ENCODE results near the gene MARS1. TPM values are rescaled to one million over a fixed set of nuclear protein-coding genes. Genes with fewer than 3 reads are reported as not detected.

The MARS1 gene
- total RNA-seq, 1 donor = 81.3 TPM

DNA sequence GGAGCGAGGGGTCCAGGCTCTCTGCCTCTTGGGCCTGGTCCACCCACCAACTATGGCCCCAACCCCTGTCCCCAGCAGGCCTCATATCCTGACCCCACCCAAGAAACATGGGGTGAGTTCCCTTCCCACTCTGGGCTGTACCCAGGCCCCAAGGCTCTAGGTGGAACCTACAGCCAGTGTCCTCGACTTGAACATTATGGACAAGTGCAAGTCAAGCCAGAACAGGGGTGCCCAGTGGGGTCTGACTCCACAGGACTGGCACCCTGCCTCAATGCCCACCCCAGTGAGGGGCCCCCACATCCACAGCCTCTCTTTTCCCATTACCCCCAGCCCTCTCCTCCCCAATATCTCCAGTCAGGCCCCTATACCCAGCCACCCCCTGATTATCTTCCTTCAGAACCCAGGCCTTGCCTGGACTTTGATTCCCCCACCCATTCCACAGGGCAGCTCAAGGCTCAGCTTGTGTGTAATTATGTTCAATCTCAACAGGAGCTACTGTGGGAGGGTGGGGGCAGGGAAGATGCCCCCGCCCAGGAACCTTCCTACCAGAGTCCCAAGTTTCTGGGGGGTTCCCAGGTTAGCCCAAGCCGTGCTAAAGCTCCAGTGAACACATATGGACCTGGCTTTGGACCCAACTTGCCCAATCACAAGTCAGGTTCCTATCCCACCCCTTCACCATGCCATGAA lies 16.8 kb upstream of the MARS1 start:
- DNase-seq (ENCODE audit: low read depth in 2 of 3, low spot score in 2 of 3) = no peak

DNA sequence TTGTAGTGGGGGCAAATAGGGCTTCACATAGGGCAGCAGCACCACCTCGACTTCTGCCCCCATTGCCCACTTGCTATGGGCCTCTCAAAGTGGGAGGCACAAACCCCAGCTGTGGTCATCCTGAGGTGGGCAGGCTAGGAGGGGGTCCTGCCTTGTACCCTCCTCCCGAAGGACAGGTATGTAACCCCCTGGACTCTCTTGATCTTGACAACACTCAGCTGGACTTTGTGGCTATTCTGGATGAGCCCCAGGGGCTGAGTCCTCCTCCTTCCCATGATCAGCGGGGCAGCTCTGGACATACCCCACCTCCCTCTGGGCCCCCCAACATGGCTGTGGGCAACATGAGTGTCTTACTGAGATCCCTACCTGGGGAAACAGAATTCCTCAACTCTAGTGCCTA lies 16.2 kb upstream of the MARS1 start:
- no peak for DNase-seq (ENCODE audit: low read depth in 2 of 3, low spot score in 2 of 3)

- DNase-seq (ENCODE audit: low read depth in 2 of 3, low spot score in 2 of 3) = no peak
These were observed 15.5 kb upstream of the MARS1 start for GRCh38 chr12:57472391-57472790.

DNA sequence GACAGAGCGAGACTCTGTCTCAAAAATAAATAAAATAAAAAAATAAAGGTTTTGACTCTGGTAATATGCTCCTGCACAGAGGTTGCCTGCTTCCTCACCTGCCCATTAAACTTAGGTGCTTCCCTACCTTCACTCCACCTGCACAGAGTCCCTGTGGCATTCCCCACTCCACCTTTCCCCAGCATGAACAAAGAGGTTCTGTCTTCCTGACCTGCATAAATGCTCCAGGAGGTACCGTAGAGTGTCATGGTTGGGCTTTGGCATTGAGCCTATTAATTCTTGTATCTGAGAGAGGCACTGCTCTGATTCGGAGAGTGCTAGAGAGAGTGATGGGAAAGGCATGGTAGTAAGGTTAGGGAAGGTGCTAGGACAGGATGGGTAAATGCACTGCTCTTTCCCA lies 14.5 kb upstream of the MARS1 start:
- no peak for DNase-seq (ENCODE audit: low read depth in 2 of 3, low spot score in 2 of 3)

- no peak for DNase-seq (ENCODE audit: low read depth in 2 of 3, low spot score in 2 of 3)
These were observed 14.0 kb upstream of the MARS1 start for GRCh38 chr12:57473886-57474285.

DNA sequence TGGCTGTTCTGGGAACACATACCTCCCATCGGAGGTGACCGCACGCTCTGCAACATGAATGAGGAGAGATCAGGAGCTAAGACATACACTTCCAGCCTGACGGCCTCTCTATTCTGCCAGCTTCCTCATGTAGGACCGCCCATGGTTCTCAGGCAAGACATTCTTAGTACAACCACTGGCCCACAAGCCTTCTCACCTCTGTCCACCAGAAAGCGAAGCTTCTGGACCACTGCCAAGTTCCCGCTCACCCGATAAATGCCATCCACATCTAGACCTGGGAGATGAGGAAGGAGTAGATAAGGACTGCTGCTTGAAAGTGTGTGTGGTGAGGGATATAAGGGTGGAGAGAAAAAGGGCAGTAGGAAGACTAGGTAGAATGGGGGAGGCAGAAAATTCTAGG lies 13.4 kb upstream of the MARS1 start:
- DNase-seq (ENCODE audit: low read depth in 2 of 3, low spot score in 2 of 3) = no peak

DNA sequence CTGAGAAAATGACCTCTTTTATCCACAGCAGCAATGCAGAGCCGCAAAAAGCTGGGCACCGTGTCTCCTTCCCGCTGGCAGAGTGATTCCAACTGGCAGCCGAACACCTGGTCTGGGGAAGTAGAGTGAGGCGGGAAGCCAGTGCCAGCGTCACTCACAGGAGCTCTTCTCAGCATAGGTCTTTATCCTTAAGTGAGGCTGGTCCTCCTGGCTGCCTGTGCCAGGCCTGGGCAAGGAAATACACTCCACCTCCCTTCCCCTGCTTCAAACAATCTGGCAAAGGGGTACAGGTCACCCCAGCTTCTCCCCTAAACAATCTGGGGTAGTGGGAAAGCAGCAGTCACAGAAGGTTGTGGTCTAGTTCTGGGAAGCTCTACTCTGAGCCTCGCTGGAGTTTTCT lies 13.0 kb upstream of the MARS1 start:
- no peak for DNase-seq (ENCODE audit: low read depth in 2 of 3, low spot score in 2 of 3)

DNA sequence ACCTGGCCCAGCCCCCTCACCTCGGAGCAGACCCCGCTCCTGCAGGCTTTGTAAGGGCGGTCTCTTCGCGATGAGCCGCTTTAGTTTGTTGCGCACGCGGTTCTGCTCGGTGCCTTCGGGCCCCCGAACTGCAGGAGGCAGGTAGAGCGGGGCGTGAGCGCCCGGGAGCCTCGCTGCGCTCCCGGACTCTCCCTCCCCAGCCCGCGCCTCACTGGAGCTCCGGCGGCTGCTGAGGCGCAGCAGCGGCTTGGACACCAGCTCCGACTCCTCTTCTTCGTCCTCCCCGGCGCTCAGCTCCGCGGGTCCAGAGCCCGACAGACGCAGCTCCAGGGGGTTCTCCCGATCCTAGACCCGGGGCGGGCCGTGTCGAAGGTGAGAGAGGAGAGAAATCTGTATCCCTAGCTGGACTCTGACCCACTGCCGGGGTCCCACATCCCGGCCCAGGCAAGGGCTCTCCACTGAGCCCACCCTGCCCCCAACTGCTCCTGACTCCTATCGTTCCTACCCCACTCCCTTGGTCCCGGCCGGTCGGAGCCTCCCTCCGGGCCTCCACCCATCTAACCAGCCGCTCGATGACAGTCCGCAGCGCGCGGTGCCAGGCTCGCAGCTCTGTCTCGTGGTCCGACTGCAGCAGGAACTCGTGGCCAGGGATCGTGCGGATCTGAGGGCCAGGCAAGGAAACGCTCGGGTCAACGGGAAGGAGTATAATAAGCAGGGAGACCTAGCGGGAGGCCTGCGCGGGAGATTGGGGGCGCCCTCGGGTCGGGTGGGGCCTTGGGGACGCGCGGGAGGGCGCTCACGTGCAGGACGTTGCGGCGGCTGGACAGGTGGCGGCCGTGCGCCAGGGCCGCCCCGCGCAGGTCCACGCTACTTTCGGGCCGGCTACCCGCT lies 12.4 kb upstream of the MARS1 start:
- no peak for DNase-seq (ENCODE audit: low read depth in 2 of 3, low spot score in 2 of 3)

DNA sequence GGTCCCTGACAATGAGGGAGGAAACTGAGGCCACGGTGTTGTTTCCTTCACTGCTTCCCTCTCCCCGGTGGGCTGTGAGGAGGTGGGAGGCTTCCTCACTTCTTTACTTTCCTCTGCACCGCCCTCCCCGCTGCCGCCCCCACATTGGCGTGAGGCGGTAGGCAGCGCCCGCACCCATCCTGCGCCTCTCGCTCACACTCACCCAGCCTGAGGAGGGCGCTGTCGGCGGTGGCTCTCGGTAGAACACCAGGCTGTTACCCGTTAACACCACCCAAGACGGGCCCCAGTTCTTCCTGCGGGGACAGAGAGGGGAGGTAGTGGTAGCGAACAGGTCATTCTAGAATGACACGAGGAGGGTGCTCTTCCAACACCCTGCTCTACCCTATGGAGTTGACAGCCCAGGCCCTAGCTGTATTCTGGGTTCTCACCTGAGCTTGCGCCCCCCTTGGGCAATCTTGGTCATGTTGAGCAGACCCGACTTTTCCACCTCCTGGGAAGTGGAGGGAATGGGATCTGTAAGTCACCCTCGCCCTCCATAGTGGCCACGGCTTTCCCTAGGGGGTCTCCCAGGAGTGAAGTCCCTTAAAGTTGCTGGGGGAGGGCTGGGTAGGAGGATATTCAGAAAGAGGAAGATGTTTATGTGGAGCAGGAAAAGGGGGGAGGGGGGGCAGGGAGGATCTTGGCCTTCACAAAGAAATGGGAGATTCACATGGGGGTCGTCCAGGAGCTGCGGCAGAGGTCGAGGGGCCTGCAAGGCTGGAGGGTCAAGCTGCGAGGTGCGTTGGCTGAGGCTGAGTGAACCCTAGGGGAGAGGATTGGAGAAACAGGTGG lies 11.5 kb upstream of the MARS1 start:
- DNase-seq (ENCODE audit: low read depth in 2 of 3, low spot score in 2 of 3) = peak in 1 of 3 donors; percentile 79

DNA sequence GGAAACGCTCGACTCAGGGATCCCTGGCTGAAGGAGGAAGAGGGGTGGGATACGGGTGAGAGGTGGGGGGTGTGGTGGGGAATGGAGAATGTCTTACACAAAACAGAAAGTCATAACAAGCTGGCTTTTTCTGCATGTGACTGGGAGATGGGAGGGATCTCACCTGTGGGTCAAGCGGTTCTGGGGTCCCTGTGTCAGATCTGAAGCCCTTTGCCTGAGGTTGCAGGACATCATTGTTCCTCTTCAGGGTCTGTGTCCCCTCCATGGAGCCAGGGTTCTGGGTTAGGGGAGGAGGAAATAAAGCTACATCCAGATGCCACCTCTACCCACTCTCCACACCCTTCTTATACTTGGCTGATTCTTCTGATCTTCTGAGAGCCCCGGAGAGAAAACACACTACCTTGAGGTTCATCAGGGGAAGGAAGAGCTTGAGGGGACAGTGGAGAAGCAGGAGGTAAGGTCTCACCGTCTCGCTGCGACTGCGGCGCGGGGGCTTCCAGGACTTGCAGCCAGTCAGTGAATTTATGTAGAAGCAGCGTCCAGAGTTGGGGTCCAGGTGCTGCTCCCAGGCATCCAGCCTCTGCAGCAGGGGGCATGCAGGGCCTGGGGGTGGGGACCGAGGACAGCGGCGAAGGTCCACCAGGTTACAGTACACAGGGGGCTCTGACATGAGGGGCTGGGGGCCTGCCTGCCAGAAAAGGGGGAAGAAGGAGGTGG lies 10.7 kb upstream of the MARS1 start:
- no peak for DNase-seq (ENCODE audit: low read depth in 2 of 3, low spot score in 2 of 3)

DNA sequence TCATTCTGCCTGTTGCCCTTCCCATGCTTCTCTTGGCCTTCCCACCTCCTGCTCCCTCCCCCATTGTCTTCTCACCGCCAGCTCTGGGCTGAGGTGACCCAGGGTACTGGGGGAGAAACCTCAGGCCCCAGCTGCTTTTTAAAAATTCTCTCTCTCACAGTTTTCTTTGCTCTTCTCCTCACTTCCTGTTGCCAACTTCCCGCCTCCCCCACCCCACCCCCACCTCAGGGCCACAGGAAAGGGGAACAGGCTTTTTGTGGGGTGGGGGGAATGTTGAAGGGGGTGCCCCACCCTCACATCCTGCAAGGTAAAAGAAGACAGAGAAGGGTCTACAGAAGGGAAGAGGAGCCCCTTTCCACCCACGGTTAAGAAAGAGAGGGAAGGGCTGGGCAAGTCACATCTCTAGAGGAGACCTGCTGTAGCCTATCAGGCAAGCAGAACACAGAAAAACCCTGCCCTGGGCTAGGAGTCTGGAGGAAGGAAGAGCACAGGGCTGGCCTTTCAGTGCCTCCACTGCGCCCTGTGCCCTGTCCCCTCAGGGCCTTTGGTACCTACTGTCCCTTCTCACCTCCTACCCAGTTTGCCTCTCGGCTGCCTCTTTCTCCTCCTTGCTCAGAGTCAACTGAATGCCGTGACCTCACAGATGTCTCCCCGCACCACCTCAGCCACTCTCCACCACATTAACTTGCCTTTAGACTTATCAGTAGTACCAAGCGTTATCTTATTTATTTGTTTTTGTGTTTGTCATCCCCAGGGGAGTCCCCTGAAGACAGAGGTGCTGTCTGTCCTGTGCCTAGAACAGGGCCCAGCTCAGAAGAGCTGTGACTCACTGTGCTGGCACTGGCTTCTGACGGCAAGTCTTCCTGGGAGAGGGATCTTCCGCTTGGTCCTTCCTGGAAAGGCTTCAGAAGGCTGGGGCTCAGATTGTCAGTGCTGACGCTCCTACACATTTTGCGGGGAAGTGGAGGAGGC lies 9.9 kb upstream of the MARS1 start:
- no peak for DNase-seq (ENCODE audit: low read depth in 2 of 3, low spot score in 2 of 3)

- no peak for DNase-seq (ENCODE audit: low read depth in 2 of 3, low spot score in 2 of 3)
These were observed 8.9 kb upstream of the MARS1 start for GRCh38 chr12:57479043-57479375.

GRCh38 chr12:57479376-57480115 lies 8.3 kb upstream of the MARS1 start, which contains the start of gene ARHGAP9:
Gene ARHGAP9, minus strand, starts transcription at chr12:57479866. Its CDS starts 460 bp downstream, at chr12:57479406.
- peak; percentile 60 to 90 (median 70) for DNase-seq (ENCODE audit: low read depth in 2 of 3, low spot score in 2 of 3)

DNA sequence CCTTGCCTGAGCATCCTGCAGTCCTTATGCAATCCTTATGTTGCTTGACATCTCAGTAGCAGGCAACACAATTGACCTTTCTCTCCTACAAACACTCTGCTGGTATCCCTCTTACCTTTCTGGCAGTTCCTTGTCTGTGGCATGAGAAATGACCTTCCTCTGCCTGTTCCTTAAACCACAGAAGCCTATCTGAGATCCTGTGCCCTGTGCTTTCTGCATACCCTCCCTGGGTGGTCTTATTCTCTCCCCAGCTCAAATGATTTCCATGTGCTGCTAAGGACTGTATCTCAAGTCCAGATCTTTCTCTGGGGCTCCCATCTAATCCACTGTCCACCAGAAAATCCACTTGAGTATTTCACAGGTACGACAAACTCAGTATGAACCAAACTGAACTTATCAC lies 6.2 kb upstream of the MARS1 start:
- no peak for DNase-seq (ENCODE audit: low read depth in 2 of 3, low spot score in 2 of 3)

- DNase-seq (ENCODE audit: low read depth in 2 of 3, low spot score in 2 of 3) = no peak
These were observed 4.4 kb upstream of the MARS1 start for GRCh38 chr12:57483466-57483865.

GRCh38 chr12:57485695-57486094 lies 2.2 kb upstream of the MARS1 start:
- DNase-seq (ENCODE audit: low read depth in 2 of 3, low spot score in 2 of 3) = no peak

DNA sequence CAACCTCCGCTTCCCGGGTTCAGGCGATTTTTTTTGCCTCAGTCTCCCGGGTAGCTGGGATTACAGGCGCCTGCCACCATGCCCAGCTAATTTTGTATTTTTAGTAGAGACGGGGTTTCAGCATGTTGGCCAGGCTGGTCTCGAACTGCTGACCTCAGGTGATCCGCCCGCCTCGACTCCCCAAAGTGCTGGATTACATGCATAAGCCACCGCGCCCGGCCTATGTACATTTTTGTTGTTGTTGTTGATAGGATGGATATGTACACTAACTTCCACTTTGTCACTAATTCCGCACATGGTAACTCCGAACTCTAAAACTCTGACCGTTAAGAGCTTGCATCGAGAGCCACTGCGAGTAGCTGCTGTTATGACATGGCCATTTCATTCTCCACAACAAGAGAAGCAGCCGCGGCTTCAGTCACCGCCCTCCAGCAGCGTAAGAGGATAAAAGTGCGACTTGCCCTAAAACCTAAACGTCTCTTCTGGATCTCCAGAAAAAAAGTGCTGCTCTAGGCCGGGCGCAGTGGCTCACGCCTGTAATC lies 742 bp upstream of the MARS1 start:
- DNase-seq (ENCODE audit: low read depth in 2 of 3, low spot score in 2 of 3) = no peak

DNA sequence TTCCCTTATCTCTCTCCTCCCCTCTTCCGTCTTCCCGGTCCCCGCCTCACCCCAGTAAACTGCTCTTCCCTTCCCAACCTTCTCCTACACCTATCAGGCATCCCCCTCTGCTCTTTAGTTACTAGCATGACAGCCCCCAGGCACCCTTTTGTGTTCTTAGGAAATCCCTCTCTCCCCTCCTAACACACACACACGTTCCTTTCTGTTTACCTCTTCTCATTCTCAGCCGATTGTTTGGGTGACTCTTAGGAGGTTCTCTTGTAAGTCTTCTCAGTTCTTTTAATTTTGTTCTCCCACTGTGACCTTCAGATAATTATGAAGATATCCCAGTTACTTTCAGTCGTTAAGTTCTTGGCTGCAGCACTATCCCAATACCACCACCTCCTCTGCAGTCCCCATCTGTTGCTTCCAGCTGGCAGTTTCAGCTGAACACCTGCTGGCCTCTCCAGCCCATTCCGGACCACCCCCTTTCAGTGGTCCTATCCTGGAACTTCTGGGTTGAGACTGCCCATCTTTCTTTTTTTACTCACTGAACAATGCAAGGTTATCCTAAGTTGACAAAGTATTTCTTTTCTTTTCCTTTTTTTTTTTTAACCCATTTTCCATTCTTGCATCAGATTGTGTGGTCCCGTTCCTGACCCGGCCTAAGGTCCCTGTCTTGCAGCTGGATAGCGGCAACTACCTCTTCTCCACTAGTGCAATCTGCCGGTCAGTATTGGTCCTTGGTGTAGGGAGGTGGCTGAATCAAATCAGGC lies 711 bp downstream of the MARS1 start:
- DNase-seq (ENCODE audit: low read depth in 2 of 3, low spot score in 2 of 3) = no peak
